Transverse colon (tissue), 4 donors: ENCODE results near the gene FEV. TPM values are rescaled to one million over a fixed set of nuclear protein-coding genes. Genes with fewer than 3 reads are reported as not detected.
A peak's percentile ranks its signal among the peaks of the same experiment; 100 is the strongest.

Experiments
- DNase-seq: peaks from one replicate; pipeline ENCODE4 v3.0.0-alpha.2; 2019
- H3K27ac ChIP-seq, 4 donors: fragments of 200-600 bp; sonication (generic); 2 replicates each; pipeline ENCODE4 v1.5.1; 2016 to 2018; ENCODE audit warnings: inconsistent platforms in 4 of 4
- H3K27me3 ChIP-seq: fragments of 200-600 bp; sonication (generic); 2 replicates; pipeline ENCODE4 v1.5.1; 2017; ENCODE audit warnings: inconsistent platforms
- H3K36me3 ChIP-seq, 4 donors: fragments of 200-600 bp; sonication (generic); 2 replicates each; pipeline ENCODE4 v1.5.1; 2017 to 2019; ENCODE audit warnings: inconsistent platforms in 4 of 4
- H3K4me1 ChIP-seq, 4 donors: fragments of 200-600 bp; sonication (generic); 2 replicates each; pipeline ENCODE4 v1.5.1; 2017 to 2020; ENCODE audit warnings: inconsistent platforms in 4 of 4
- H3K4me3 ChIP-seq, 4 donors: fragments of 200-600 bp; sonication (generic); 1 replicate in 1 of 4; 2 replicates in 3 of 4; pipeline versions ENCODE4 v1.5.1 to v1.6.1; 2017 to 2019; ENCODE audit warnings: inconsistent platforms in 4 of 4
- H3K9me3 ChIP-seq, 2 donors: fragments of 200-600 bp; sonication (generic); 2 replicates each; pipeline ENCODE4 v1.5.1; 2017 to 2019; ENCODE audit warnings: inconsistent platforms in 2 of 2
- CTCF ChIP-seq, 5 experiments: fragments of 200-600 bp in 3 of 5; fragments of 450-650 bp in 2 of 5; sonication (generic) in 3 of 5; IDR thresholded peaks; 1 replicate in 2 of 5; 2 replicates in 3 of 5; pipeline ENCODE4 v1.5.1; 2016 to 2017; ENCODE audit warnings: antibody characterized with exemption in 5 of 5, inconsistent platforms in 3 of 5, mild to moderate bottlenecking in 2 of 5, moderate library complexity in 1 of 5
- EP300 ChIP-seq: sonication (generic); formaldehyde crosslinking; IDR thresholded peaks from one replicate; pipeline ENCODE4 v1.6.1; 2017; ENCODE audit warnings: antibody characterized with exemption, low read depth
- POLR2A ChIP-seq: fragments of 450-650 bp; IDR thresholded peaks from one replicate; pipeline ENCODE4 v1.6.1; 2016; ENCODE audit warnings: antibody characterized with exemption, mild to moderate bottlenecking, moderate library complexity
- POLR2AphosphoS5 ChIP-seq, 3 donors: sonication (generic); formaldehyde crosslinking; IDR thresholded peaks; one replicate each; pipeline ENCODE4 v1.6.1; 2016; ENCODE audit warnings: antibody characterized with exemption in 3 of 3
- WGBS, 2 donors: methylation state at CpG; one replicate each; pipeline ENCODE4 v1.1.5; 2018; ENCODE audit warnings: low coverage in 1 of 2; 5-methylcytosine and 5-hydroxymethylcytosine counted together
- in situ Hi-C, 4 donors: fragments of 200-750 bp; cut with MboI; loops; one replicate each; pipeline versions ENCODE4 v1.15.0 to v1.15.1; 2017; ENCODE audit warnings: low sequenced_read_pairs in 3 of 4, low pct_ligation_motif_present in 1 of 4, low pct_unique_long_range_greater_than_20kb in 1 of 4
- intact Hi-C: fragments of 100-400 bp; cut with DNase I; formaldehyde crosslinking; loops from one replicate; pipeline ENCODE4 v1.15.1; 2023; ENCODE audit warnings: low total_unique reads
- total RNA-seq, 4 donors: library from RNA; depleted of rRNA; stranded (reverse); fragments of >200 nt; gene quantifications; one replicate each; pipeline ENCODE4 v1.1.0, GENCODE V29; 2016

FEV gene
- total RNA-seq, 4 donors from 2014 or later: 1.9 to 8.2 TPM; not detected in 2

- TF ChIP-seq POLR2A (no peak), CTCF (IDR thresholded peaks at IDR 0.05) (no peak)
These were observed 31.7 kb upstream of the FEV start for GRCh38 chr2:219016721-219017120.

GRCh38 chr2:219010873-219011272, 25.9 kb upstream of the FEV start:
- Histone ChIP-seq H3K36me3 (no peaks in the 10 kb centered on the region), H3K9me3 (no peaks in the 10 kb centered on the region), H3K4me3 (no peak overlapping the region), H3K27ac (no peak overlapping the region), H3K4me1 (no peaks in the 10 kb centered on the region), H3K27me3 (peaks cover 14% of the 10 kb centered on the region)
- WGBS, 2 donors: 71 to 80% methylated on average over 2 to 5 of the region's 5 CpGs
- in situ Hi-C loops: no loop called here
- TF ChIP-seq EP300: no peak
- no peak for TF ChIP-seq CTCF (IDR thresholded peaks at IDR 0.05)
- no peak for TF ChIP-seq POLR2A
- TF ChIP-seq POLR2AphosphoS5 (IDR thresholded peaks at IDR 0.05): no peak
- no peak for DNase-seq
- intact Hi-C loops: no loop called here

More at GRCh38 chr2:219016721-219017120, 31.7 kb upstream of the FEV start:
- in situ Hi-C loops: no loop called here
- Histone ChIP-seq H3K27ac (no peak overlapping the region), H3K4me3 (no peak overlapping the region), H3K27me3 (peaks cover 4% of the 10 kb centered on the region), H3K9me3 (no peaks in the 10 kb centered on the region), H3K36me3 (no peaks in the 10 kb centered on the region), H3K4me1 (no peaks in the 10 kb centered on the region)
- 88% methylated on average over 11 of the region's 11 CpGs; no CpG with 5 or more reads in 1 of the 2 donors for WGBS, 2 donors
- DNase-seq: no peak
- intact Hi-C loops: no loop called here

- no peaks in the 10 kb centered on the region for H3K9me3 ChIP-seq
- no peaks in the 10 kb centered on the region for H3K4me1 ChIP-seq
- no peaks in the 10 kb centered on the region for H3K36me3 ChIP-seq
- WGBS, 2 donors: 33 to 39% methylated on average over 3 to 6 of the region's 6 CpGs
- no peak for TF ChIP-seq POLR2A
- TF ChIP-seq CTCF (IDR thresholded peaks at IDR 0.05): peak; percentile 15 to 48 (median 36)
- no peak for TF ChIP-seq POLR2AphosphoS5 (IDR thresholded peaks at IDR 0.05)
- no peak for TF ChIP-seq EP300
- intact Hi-C loops: no loop called here
- no peak overlapping the region for H3K4me3 ChIP-seq
- in situ Hi-C loops: no loop called here
- peak; percentile 44 for DNase-seq
- H3K27me3 ChIP-seq: peaks cover 20% of the 10 kb centered on the region
- H3K27ac ChIP-seq: no peak overlapping the region
These were observed 25.3 kb upstream of the FEV start for GRCh38 chr2:219010162-219010756.

- intact Hi-C loops (no loop called here), in situ Hi-C loops (no loop called here)
- DNase-seq: no peak
- no peaks in the 10 kb centered on the region for H3K36me3 ChIP-seq
- no peak overlapping the region for H3K27ac ChIP-seq
- TF ChIP-seq POLR2A (no peak), EP300 (no peak), POLR2AphosphoS5 (IDR thresholded peaks at IDR 0.05) (no peak), CTCF (IDR thresholded peaks at IDR 0.05) (no peak)
- WGBS, 2 donors: 69 to 77% methylated on average over 2 of the region's 2 CpGs
- H3K4me3 ChIP-seq: no peak overlapping the region
- H3K27me3 ChIP-seq: peaks cover 30% of the 10 kb centered on the region
- no peaks in the 10 kb centered on the region for H3K9me3 ChIP-seq
- no peaks in the 10 kb centered on the region for H3K4me1 ChIP-seq
These were observed 24.3 kb upstream of the FEV start for GRCh38 chr2:219009294-219009693.
